LNCAP (cell line): ENCODE data around the gene ATP8B1.

ENCODE experiments used
- CTCF ChIP-seq: fragments of 450-650 bp; IDR thresholded peaks from 2 replicates; pipeline ENCODE4 v1.5.1; 2017; ENCODE audit warnings: mild to moderate bottlenecking

ATP8B1 gene

DNA sequence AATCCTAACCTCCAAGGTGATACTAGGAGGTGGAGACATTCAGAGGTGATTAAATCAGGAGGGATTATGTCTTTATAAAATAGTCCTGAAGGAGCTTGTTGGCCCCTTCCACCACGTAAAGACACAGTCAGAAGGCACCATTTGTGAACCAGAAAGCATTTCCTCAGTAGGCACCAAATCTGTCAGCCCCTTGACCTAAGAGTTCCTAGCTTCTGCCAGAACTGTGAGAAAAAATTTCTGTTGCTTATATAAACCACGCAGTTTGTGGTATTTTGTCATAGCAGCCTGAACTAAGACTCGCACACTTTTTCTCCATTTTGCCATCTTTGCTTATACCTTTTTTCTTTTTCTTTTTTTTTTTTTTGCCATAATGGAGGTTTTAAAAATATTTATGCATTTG, 162.9 kb downstream of the ATP8B1 start:
- no peak for TF ChIP-seq CTCF

- TF ChIP-seq CTCF: no peak
Observed at GRCh38 chr18:57635003-57635822, 167.9 kb downstream of the ATP8B1 start.

DNA sequence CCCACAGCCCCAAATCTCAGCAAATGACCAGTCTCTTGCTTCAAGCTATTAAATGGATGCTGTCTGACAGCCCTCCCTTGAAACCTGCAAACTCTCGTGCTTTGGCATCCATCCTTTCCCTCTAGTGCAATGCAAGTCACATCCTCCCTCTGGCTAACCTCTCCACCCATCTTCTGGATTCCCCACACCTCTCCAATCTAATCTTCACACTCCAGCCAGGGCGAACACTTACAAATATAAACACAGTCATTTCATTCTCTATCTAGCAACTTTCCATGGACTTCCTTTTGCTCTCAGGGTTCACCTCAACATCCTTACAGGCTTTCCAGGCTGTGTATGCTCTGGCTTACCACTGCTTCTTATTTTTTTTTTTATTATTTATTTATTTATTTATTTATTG, 171.4 kb downstream of the ATP8B1 start:
- no peak for TF ChIP-seq CTCF

DNA sequence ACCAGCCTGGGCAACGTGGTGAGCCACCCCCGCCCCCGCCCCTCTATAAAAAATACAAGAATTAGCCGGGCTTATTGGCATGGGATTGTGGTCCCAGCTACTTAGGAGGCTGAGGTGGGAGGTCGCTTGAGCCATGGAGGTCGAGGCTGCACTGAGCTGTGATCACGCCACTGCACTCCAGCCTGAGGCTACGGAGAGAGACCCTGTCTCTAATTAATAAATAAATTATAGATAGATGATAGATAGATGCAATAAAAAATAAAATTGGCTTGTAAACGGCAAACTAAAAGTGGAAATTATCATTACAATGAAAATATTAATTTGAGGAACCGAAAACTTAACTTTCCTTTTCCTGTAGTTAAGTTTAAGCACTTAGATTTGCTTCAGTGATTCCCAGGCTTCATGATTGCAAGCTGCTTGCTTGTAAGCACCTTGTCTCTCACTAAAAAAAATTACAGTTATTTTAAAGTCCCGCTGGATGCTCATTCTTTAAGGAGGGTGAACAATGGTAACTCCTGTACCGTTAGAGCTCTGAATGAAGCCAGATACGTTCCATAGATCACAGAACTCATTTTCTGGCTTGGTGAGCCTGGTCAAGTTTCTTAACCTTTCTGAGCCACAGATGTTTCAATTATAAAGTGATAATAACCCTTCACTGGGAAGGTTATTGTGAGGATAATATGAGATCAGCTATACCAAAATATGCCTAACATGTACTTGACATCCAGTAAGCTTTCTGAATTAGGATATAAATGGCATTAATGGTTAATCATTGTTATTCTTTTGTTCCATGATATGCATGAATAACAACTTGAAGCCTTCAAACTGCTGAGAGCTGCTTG, 172.1 kb downstream of the ATP8B1 start:
- TF ChIP-seq CTCF: no peak

- peak; percentile 49 for TF ChIP-seq CTCF
Observed at GRCh38 chr18:57630002-57630753, 172.9 kb downstream of the ATP8B1 start.

GRCh38 chr18:57629422-57629821, 173.7 kb downstream of the ATP8B1 start:
- TF ChIP-seq CTCF: no peak

GRCh38 chr18:57627488-57627887, 175.6 kb downstream of the ATP8B1 start:
- TF ChIP-seq CTCF: no peak
